ENCODE measurements around the gene SSBP3.
"Not testable (repeated sequence)": the region's sequence is repeated elsewhere in the genome, so short reads cannot be mapped to it uniquely, and the experiment has no call there.

The SSBP3 gene

DNA sequence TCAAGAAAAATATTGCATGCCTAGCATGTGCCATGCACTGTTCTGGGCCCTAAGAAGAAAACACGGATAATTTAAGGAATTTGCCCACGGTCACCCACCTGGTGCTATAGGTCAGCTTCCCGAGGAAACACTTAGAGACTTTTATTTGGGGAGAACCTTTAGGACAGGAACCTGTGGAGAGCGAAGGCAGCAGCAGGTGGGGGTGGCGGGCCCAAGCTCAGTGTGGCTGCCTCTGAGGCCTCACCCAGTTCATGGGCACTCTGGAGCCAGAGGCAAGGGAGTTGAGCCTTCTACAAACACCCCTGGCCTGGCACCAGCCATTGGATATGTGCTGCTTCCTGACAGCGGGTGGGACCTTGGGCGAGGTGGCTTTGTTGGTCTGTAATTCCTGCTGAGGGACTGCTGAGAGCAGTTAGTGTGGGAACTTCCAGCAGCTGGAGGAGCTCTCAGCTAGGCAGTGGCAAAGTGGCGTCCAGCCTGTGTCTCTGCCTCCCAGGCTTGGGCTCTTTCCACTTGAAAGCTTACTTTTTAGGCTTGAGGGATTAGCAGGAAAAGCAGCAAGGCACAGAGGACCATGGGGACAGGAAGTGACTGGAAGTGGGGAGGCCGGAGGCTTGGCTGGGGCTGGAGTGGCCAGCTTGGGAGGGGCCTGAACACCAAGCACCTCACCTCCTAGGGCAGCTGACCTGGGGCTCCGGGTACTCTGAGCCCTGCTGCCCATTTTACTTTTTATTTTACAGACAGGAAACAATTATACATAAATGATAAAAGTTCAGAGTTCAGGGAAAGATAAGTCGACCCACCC, 187.1 kb downstream of the SSBP3 start:
- no peak for DNase-seq (ENCODE audit: low spot score)

GRCh38 chr1:54215523-54215922, 190.7 kb downstream of the SSBP3 start:
- DNase-seq (ENCODE audit: low spot score), result no peak

- no peak for DNase-seq (ENCODE audit: low spot score)
Observed at GRCh38 chr1:54212872-54213271, 193.3 kb downstream of the SSBP3 start.

DNA sequence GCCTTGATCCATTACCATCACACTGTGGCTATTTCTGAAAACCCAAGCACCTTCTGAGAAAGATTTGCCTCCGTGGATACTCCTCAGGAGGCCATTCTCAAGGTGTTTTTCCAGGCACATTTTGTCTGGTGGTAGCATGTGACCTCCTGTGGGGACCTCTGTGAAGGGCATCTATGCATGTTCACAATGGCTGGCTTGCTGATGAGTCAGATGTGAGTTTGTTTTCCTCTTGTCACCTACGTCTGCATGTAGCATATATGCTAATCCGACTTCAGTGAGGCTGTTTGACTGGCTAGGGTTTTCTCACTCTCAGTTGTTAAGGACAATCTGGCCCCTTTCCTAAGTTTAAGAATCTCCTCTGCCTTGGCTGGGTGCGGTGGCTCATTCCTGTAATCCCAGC, 198.3 kb downstream of the SSBP3 start:
- not testable (repeated sequence) for DNase-seq (ENCODE audit: low spot score)

DNA sequence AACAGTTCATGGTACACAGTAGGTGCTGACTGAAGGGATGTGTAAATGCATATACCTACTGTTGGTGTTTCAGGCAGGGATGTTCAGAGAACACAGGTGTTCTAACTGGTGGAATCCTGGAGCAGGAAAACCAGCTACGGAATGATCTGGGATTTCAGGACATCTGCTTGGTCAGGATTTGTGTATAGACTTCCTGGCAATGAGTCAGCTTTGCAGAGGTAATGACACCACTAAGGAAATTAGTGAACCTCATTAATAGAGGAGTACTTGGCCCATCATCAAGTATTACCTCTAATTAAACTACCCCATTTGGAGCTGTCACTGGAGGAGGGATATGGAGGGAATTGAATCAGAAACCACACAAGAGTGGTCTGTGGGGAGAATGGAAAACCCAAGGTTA, 198.9 kb downstream of the SSBP3 start:
- no peak for DNase-seq (ENCODE audit: low spot score)

DNA sequence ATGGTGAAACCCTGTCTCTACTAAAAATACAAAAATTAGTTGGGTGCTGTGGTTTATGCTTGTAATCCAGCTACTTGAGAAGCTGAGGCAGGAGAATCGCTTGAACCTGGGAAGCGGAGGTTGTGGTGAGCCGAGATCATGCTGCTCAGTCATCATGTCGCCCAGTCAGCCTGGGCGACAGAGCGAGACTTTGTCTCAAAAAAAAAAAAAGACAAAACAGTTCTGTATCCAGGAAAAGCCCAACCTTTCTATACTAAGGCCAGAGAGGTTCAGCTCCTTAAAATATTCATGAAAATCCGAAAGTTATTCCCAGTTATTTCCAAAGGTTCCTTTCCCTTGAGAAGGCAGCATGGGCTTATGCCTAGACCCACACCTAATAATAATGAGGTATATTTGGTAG, 202.0 kb downstream of the SSBP3 start:
- no peak for DNase-seq (ENCODE audit: low spot score)

GRCh38 chr1:54200519-54200997, 205.6 kb downstream of the SSBP3 start:
- no peak for DNase-seq (ENCODE audit: low spot score)

GRCh38 chr1:54199765-54200518, 206.3 kb downstream of the SSBP3 start, which contains the start of the genes CYB5RL and MRPL37:
Gene CYB5RL (minus strand): TSS chr1:54200030. CDS start chr1:54195616, 4,414 bp downstream.
Gene MRPL37 (plus strand): TSS chr1:54200167. CDS start chr1:54200244, 77 bp downstream.
- peak; percentile 97 for DNase-seq (ENCODE audit: low spot score)

DNA sequence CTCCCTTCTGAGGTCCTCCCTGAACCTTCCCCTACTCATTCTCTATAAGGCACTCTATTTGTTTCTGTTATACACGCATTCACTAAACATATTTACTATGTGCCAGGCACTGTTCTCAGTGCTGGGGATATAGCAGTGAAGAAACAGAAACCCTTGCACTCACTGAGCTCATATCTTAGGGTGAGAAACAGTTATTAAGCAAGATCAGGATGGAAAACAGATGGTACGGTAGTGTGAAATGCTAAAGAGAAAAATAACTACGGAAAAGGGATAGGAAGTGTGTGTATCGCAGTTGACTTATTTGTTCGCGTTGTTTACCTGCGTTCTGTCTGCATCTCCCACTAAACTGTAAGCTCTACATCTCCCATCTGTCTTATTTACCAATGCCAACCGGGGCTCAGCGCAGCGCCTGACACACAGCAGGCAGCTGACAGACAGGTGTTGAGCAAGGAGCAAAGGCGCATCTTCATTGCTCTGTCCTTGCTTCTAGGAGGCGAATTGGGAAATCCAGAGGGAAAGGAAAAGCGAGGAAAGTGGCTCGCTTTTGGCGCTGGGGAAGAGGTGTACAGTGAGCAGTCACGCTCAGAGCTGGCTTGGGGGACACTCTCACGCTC, 206.9 kb downstream of the SSBP3 start:
- no peak for DNase-seq (ENCODE audit: low spot score)

GRCh38 chr1:54193453-54193852, 212.7 kb downstream of the SSBP3 start:
- no peak for DNase-seq (ENCODE audit: low spot score)

- no peak for DNase-seq (ENCODE audit: low spot score)
Observed at GRCh38 chr1:54191525-54191924, 214.7 kb downstream of the SSBP3 start.

- DNase-seq (ENCODE audit: low spot score), result no peak
Observed at GRCh38 chr1:54190526-54190925, 215.7 kb downstream of the SSBP3 start.

- no peak for DNase-seq (ENCODE audit: low spot score)
Observed at GRCh38 chr1:54188291-54188690, 217.9 kb downstream of the SSBP3 start.

- DNase-seq (ENCODE audit: low spot score), result no peak
Observed at GRCh38 chr1:54186056-54186455, 220.1 kb downstream of the SSBP3 start.

DNA sequence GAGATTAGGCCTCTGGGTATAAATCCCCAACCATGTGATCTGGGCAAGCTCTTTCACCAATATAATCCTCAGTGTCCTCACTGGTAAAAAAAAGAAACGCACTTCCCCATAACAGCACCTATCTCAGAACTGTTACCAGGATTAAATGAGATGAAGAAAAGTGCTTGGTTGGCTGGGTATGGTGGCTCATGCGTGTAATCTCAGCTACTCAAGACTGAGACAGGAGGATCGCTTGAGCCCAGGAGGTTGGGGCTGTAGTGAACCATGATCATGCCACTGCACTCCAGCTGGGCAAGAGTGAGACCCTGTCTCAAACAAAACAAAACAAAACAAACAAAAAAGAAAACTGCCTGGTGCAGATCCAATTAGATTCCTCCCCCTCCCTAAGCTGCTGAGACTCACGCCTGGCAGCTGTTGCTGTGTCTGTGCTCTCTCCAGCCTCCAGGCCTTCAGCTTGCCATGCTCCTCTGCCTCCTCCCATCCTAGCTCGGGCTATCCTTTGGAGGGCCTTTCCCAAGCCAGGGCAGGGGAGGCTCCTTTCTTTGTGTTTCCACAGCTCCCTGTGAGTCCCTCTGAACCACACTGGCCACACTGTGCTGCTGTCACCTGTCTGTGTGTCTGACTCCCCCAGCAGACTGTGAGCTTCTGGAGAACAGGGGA, 225.4 kb downstream of the SSBP3 start:
- DNase-seq (ENCODE audit: low spot score), result no peak

DNA sequence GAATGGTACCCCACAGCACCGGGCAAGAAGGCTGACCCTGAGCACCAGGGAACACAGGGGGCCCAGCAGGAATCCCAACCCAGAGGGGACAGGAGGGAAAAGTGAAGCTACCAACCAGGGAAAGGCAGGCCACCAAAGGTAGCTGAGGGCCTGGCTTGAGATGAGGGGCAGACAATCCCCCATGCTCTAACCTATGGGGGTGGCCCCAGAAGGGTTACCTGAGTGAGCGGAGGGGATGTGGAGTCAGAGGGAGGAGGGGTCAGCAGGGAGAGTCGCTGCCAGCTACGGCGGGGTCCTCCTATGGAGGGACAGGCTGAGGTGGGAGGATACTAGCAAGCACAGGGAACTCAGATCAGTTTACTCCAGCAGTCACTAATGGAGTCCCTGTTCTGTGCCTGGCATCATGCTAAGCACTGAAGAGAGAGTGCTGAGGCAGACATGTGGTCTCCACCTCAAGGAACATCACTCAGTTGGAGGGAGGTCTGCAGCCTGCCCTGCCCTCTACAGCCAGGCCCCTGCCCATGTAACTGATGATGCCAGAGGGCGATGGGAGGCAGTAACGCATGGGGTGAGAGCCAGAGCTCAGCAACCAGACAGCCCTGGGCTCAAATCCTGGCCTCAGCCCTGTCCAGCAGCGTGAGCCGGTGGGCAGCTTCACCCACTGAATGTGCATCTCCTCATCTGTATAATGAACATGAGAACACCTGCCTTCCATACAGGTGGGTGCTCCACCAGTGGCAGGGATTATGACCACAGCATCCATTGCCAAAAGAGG, 227.7 kb downstream of the SSBP3 start:
- no peak for DNase-seq (ENCODE audit: low spot score)

DNA sequence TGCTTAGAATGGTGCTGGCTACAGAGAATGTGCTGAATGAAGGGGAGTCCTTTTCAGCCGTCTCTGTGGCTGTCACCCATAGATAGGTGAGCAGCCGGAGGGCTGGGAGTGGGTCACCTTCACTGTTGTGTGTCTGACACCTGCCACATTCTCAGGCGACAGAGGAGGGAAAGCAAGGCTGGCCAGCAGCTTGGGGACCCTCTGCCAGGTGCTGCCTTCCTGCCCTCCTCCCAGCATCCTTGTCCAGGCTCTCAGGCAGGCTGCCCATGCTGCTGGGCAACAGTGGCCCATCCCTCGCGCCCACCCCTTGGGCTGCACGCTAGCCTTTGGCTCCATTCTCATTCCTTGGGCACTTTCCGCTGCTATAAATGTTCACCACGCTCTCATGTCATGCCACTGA, 228.5 kb downstream of the SSBP3 start:
- DNase-seq (ENCODE audit: low spot score), result no peak

DNA sequence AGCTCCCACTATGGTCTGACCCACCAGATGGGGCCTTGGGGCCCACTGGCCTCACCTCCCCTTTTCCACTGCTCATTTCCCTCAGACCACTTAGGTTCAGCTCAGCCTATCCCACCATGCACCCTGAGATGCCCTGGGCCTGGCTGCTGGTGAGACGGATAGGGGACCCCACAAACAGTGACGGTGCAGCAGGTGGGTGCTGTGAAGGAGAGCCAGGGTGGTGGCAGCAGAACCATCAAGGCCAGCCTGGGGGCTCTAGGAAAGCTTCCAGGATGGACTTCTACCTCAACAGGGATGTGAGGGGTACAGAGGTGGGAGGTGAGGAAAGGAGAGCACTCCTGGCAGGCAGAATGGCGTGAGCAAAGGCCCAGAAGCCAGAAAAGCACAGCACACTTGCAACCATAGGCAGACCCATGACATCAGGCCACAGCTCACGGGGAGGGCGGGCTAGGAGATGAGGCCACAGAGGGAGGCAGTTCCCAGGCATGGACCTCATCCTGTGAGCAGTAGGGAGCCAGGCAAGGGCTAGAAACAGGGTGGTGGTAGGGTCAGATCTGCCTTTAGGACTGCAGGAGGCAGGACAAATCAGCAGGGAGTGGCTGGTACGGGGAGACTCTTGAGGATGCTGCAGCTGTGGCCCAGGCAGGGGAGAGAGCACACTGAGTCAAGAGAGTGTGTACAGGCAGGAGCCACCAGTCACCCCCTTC, 229.4 kb downstream of the SSBP3 start:
- DNase-seq (ENCODE audit: low spot score), result no peak

Measured in activated CD4-positive, alpha-beta T cell treated with anti-CD3 and anti-CD28 coated beads, Interleukin-2, Interleukin-4, amounts not matched to agents 100 ng/mL and 50 ng/mL, durations not matched to agents 16 hours and 8 hours (primary cell).